GM21447 (cell line): ENCODE measurements around the gene FNIP1.
"Not testable (repeated sequence)": the region's sequence is repeated elsewhere in the genome, so short reads cannot be mapped to it uniquely, and the experiment has no call there.

Experiments used
- ATAC-seq: cut with Tn5 transposase; IDR thresholded peaks from one replicate; pipeline ENCODE4 v1.9.1; 2021; ENCODE audit not compliant: unreplicated experiment

FNIP1 gene

DNA sequence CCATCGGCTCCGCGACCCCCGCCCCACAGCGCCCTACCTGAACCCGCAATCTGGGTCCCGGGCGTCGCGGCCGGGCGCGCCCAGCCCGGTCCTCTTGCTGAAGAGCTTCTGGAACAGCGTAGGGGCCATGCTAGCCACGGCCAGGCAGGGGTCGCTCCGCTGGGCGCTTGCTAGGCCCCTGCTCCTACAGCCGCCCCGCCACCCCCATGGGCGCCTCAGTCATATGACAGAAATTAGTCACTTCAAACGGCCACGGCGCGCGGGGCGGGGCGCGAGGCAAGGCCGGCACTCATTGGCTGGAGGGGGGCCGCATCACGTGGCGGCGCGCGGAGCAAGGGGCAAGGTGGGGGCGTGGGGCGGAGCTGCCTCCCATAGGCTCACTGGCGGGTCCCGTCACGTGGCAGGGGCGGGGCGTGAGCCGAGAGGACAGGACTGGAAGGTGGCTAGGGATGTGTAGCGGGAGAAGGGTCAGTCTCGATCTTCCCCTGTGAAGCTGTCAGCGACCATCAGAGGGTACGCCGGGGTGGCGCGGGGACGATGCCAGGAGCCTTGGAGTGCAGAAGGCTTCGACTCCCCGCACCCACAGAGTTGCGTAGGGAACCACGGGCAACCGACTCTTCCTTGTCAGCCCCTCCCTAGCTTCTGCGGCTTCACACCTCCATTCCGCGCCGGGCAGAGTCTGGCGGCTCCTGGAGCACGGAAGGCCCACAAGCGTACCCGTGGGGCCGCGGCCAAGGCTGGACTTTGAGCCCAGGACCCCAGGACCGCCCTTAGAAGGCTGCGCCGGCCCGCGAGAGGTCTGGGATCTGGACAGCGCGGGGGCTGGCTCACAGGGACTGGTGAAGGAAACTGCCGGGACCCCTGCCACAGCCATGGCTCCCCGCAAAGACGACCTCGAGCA, at the start of gene FNIP1:
Gene FNIP1 (minus strand): TSS at position 225 of the 901 bp plus-strand sequence. CDS start 96 bp downstream, at position 129.
- ATAC-seq, result peak; percentile 85

DNA sequence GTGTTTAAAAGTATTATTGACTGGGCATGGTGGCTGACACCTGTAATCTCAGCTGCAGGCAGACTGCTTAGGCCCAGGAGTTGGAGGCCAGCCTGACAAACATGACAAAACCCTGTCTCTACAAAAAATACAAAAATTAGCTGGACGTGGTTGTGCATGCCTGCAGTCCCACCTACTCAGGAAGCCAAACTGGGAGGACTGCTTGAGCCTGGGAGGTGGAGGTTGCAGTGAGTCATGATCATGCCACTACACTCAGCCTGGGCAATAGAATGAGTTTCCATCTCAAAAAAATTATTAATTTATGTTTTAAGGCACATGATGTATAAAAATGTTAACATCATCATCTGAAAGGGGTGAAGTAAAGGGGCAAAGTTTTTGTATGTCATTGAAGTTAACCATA, 49.7 kb upstream of the FNIP1 start:
- no peak for ATAC-seq

DNA sequence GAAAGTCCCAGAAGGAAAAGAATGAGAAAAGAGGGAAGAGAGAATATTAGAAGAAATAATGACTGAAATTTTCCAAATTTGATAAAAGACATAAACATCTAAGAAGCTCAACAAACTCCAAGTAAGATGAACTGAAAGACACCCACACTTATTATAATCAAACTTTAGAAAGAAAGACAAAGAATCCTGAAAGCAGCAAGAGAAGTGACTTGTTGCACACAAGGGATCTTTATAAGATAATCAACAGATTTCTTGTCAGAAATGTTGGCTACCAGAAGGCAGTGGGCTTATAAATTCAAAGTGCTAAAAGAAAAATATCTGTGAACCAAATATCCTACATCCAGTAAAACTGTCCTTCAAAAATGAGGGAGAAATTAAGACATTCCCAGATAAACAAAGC, 49.0 kb upstream of the FNIP1 start:
- no peak for ATAC-seq

DNA sequence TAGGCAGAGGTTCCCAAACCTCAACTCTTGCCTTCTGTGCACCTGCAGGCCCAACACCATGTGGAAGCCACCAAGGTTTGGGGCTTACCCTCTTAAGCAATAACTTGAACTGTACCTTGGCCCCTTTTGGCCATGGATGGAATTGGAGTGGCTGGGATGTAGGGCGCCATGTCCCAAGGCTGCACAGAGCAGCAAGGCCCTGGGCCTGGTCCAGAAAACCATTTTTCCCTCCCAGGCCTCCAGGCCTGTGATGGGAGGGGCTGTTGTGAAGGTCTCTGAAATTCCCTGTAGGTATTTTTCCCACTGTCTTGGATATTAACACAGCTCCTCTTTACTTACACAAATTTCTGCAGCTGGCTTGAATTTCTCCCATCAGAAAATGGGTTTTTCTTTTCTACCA, 46.2 kb upstream of the FNIP1 start:
- not testable (repeated sequence) for ATAC-seq

DNA sequence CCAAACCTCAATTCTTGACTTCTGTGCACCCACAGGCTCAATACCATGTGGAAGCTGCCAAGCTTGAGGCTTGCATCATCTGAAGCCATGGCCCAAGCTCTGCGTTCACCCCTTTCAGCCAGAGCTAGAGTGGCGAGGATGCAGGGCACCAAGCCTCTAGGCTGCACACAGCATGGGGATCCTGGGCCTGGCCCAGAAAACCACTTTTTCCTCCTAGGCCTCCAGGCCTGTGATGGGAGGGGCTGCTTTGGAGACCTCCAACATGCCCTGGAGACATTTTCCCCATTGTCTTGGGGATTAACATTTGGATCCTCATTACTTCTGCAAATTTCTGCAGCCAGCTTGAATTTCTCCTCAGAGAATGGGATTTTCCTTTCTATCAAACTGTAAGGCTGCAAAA, 35.9 kb upstream of the FNIP1 start:
- not testable (repeated sequence) for ATAC-seq

DNA sequence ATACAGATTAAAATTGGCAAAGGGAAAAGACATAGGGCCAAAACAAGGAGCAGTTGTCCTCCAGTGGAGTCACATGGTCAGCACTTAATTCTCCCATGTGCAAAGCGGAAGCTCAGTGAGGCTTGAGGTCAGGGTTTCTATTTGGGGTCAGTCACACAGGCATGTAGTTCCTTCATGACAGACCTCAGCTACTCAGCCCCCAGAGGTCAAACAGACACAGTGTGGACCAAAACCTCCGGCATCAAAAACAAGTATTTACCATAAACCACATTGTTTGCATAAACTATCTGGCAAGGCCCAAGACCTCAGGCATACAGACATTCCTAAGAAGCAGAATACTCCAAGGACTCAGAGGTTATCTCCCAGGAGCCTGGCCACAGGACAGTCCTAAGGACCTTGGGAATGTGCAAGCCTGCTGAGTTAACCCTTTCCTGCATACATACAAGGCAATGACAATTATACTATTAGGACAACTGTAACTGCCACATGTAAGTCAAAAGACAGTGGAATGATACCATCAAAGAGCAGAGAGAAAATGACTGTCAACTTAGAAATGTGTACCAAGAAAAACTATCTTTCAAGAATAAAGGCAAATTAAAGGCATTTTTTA, 28.7 kb upstream of the FNIP1 start:
- no peak for ATAC-seq

DNA sequence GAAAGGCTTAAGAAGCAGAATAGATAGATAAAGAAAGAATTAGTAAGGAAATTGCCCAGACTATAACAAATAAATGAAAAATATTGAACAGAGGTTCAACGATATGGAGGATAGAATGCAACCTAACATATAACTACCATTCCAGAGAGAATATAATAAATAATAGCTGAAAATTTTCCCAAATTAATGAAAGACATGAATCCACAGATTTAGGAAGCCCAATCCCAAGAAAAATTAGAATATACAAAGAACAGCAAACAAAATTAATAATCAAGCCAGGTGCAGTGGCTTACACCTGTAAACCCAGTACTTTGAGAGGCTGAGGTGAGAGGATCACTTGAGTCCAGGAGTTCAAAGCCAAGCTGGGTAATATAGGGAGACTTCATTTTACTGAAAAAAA, 27.8 kb upstream of the FNIP1 start:
- no peak for ATAC-seq

DNA sequence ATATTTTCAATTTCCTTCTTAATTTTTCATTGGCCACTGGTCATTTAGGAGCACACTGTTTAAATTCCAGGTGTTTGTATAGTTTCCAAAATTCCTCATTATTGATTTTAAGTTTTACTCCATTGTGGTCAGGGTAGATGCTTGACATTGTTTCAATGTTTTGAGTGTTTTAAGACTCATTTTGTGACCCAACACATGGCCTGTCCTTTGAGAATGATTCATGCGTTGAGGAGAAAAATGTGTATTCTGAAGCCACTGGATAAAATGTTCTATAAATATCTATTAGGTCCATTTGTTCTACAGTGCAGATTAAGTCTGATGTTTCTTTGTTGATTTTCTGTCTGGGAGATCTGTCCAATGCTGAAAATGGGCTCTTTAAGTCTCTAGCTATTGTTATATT, 24.4 kb upstream of the FNIP1 start:
- no peak for ATAC-seq

DNA sequence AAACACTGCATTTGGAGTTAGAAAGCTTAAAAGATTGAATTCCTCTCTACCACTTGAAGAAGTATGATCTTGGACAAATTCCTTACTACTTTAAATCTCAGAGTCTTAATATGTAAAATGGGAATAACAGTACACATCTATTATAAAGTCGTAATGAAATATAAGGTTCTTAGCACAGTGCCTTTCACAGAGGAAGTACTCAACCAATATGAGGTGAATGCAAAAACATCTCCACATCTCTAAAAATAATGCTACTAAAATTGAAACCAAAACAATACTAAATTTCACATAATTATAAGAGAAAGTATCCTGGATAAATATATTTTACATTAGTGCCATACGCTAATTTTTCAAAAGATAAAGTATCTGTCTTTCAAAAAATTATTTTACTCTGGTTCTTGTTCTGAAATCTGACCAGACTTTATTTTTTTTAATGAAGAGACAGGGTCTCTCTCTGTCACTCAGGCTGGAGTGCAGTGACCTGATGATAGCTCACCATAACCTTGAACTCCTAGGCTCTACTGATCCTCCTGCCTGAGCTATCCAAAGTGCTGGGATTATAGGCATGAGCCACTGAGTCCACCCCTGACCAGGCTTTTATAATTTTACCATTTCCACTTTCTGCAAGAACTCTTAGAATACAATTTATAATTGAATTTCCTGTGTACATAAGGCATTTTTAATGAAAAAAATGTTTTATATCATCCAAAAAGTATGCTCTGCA, 21.3 kb upstream of the FNIP1 start:
- ATAC-seq, result no peak

DNA sequence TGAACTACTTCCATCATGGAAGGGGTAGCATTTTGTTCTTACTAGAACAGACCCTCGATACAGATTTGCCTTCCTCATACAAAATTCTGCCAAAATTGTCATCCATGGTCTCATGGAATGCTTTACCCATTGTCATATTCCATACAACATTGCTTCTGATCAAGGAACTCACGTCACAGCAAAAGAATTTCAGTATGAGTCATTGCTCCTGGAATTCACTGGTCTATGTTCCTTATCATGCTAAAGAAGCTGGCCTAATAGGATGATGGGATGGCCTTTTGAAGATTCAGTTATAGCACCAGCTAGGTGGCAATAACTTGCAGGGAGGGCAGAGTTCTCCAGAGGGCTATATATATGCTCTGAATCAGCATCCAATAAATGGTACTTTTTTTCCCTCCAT, 18.2 kb upstream of the FNIP1 start:
- ATAC-seq, result no peak

DNA sequence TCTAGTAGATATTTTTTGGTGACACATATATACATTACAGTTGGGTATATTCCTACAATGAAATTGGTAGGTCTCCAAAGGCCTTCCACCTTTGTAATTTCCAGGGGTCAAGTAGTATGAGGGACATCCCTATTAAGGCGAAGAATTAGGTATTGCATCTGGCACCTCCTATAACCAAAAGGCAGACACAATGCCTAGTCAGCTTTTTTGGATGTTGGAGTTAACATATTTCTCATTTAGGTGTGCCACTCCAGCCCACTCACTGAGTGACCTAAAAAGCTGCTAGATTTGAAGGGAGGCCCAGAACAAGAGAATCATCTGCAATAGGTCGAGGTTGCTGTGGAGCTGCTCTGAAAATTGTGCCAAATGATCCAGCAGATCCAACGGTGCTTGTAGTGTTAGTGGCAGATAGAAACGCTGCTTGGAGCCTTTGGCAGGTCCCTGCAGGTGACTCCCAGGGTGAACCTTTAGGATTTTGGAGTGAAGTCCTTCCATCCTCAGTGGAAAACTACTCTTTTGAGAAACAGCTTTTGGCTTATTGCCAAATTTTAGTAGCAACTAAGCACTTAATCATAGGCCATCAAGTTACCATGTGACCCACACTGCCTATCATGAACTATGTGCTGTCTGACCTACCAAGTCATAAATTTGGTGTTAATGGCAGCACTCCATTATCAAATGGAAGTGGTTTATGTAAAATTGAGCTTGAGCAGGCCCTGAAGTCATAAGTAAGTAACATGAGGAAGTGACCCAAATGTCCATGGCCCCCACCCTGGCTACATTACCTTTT, 15.7 kb upstream of the FNIP1 start:
- ATAC-seq, result no peak

DNA sequence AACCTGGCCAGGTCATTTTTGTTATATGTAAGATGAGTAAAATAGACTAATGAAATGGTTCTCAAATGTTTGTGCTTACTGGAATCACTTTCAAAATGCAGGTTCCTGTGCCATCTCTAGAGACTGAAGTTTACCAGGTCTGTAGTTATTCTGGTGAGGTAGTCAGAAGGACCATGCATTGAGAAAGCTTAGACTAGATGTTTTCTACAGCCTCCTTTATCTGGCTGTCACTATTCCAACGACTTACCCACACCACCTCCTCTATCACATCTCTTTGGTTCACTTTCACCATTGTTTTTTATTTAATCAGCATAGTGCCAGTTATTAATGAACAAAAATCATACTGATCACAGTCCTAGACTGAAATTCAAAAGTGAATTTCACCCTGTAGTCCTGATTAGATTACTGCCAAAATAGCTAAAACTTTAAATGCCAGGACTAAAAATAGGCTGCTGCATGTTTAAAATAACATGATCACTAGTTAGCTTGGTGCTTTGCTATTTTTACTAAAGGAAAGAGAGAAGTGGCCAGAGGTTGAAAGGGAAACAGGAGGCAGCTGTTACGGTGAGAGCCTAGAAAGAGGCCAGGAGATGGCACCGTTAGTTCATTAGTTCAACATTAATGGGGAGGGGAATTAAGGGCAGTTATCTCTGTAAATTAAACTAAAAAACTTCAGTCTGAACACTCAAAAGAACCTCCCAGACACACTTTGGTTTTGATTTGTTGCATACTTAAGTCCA, 13.9 kb upstream of the FNIP1 start:
- ATAC-seq, result peak; percentile 69

DNA sequence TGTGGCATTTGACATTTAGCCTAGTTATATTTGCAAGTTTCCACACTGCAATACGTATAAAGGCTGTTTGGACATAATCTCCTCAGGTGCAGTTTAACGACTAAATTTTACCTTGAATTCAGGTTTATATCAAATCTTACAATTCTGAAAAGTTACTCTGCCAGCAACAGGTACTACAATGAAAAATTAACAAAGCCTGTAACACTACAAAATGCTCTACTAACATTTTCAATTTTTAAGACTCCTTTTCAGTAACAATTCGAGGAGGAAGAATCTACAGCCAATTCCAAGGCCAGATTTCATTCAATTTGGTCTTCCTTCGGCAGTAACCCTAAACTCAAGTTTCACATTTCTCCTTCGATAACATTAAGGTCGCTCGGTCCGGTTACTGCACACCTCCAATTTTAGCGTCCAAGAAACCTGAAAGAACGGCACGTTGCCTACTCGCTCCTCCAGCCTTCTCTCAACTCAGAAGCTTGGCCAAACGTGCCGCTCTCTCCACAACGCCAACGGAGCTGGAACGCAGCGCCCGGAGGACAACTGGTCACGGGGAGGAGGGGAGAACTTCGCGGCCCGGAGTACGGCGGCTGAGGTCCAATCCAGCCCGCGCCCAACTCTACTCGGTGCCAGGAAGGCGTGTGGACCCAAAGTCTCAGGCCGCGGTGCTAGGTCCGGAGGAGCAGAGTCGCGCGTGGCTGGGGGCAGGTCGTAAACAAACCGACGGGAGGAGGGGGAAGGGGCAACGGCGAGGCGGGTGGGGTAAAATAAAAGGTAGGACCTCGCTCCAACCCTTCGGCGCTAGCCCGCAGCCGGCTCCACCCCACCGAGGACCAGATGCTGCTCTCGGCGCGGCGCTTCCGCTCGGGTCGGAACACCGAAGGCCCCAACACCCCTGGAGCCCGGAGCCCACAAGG, 681 bp downstream of the FNIP1 start:
- peak; percentile 20 for ATAC-seq

DNA sequence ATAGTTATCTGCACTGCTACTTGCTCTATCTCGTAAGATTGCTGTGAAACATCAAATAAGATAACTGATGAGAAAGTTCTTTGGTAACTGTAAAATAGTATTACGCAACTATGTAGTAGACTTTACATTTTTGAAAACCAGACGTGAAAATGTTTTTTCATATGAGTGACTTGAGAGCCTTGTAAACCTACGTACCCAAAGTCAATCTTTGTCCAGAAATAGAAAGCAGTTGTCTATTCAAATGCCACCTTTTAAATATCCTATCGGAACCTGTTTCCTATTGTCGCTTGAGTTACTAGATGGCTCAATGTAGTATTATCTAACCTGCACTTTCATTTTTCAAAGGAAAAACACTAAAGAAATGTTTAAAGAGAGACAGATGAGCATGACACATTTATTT, 1.6 kb downstream of the FNIP1 start:
- ATAC-seq, result no peak

DNA sequence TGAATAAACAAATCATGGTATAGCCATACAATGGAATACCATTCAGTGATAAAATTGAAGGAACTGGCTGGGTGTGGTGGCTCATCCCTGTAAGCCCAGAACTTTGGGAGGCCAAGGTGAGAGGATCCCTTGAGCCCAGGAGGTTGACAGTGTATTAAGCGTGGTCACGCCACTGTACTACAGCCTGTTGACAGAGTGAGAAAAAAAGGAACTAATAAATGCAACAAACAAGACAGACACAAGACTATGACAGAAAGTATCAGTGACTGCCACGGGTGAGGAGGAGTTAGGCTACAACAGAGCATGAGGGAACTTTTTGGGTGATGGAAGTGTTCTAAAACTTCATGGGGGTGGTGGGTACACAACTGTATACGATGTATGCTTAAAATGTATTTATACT, 2.2 kb downstream of the FNIP1 start:
- ATAC-seq, result no peak

DNA sequence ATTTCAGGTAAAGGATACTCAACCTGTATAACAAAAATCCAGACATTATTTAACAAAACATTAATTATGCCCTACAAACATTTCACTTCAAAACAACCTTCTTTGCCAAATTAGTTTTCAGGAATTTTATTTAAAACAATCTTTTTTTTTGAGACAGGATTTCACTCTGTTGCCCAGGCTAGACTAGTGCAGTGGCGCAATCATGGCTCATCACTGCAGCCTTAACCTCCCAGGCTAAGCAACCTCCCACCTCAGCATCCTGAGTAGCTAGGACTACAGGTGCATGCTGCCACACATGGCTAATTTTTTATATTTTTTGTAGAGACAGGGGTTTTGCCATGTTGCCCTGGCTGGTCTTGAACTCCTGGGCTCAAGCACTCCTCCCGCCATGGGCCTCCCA, 3.9 kb downstream of the FNIP1 start:
- no peak for ATAC-seq

DNA sequence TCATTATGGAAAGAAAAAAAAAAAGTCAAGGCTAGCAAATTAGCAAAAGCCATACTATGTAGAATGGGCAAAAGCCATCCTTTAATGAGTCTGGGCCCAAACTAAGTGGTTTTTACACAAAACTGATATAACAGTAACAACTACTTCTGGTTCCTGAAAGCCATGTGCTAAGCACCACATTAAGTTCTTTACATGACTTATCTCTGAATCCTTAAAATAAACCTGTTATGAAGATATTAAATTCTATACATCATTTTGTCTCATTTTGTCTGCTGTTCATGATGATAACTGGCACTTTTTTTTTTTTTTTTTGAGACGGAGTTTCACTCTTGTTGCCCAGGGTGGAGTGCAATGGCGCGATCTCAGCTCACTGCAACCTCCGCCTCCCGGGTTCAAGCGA, 5.0 kb downstream of the FNIP1 start:
- ATAC-seq, result no peak

DNA sequence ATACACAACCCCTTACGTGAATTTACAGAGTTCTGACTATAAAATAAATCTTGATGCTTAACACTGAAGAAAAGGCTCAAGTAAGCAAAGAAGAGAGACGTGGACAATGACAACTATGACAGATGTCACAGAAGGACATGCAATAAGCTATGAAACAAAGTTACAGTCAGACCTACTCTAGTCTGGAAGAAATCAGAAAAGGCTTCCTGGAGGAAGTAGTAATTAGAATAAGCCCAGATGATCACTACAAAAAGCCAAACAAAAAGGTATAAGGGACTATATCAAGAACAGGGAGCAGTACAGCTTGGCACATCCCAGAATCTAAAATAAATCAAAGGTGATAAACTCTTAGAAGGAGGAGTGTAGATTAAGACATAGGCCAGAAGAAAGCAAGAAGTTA, 6.3 kb downstream of the FNIP1 start:
- ATAC-seq, result no peak

DNA sequence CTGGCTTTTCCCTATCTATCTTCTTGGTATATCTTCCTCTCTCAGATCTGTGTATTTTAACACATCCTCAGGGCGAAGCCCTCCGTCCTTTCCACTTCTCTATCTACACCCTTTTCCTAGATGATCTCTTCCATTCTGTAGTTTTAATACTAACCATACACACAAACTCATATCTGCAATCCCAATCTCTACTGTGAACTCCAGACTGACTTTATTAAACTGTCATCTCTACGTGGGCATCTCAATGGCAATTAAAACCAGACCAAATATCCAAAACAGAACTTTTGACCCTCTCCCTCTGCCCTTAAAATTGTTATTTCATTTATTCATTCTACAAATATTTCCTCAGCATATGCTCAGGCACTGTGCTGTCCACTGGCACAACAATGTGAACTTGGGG, 7.1 kb downstream of the FNIP1 start:
- no peak for ATAC-seq
